HFFc6 (cell line): Measurements from ENCODE around the gene DCP1A. TPM values are rescaled to one million over a fixed set of nuclear protein-coding genes. Genes with fewer than 3 reads are reported as not detected.

Experiments
- DNase-seq: peaks from one replicate; pipeline ENCODE4 v3.0.0-alpha.2; 2018
- H3K27ac Mint-ChIP-seq: 2 replicates; pipeline ENCODE4 v1.8.0; 2020; ENCODE audit warnings: mild to moderate bottlenecking, mixed read lengths
- H3K27me3 Mint-ChIP-seq: 2 replicates; pipeline ENCODE4 v1.8.0; 2021; ENCODE audit warnings: mild to moderate bottlenecking, moderate library complexity, mixed read lengths; ENCODE audit not compliant: insufficient read depth
- H3K36me3 Mint-ChIP-seq: 2 replicates; pipeline ENCODE4 v1.8.0; 2021; ENCODE audit warnings: low read depth, mixed read lengths
- H3K4me1 Mint-ChIP-seq: 2 replicates; pipeline ENCODE4 v1.8.0; 2020; ENCODE audit warnings: low read depth, mixed read lengths
- H3K4me3 Mint-ChIP-seq: 2 replicates; pipeline ENCODE4 v1.8.0; 2020; ENCODE audit warnings: mild to moderate bottlenecking, moderate library complexity, mixed read lengths
- H3K9me3 Mint-ChIP-seq: 2 replicates; pipeline ENCODE4 v1.8.0; 2020; ENCODE audit warnings: mild to moderate bottlenecking, mixed read lengths
- CTCF ChIP-seq: fragments of 200-600 bp; sonication (generic); IDR thresholded peaks from 2 replicates; pipeline ENCODE4 v1.5.0; 2021; ENCODE audit warnings: antibody characterized with exemption, mild to moderate bottlenecking
- total RNA-seq, 6 experiments: library from RNA; stranded (reverse); fragmentation: NEBNext Ultra II Directional; extraction: Animal tissue kit (Norgen Biotek cat#: 25700); gene quantifications; 2 replicates in 1 of 6; 3 replicates in 5 of 6; pipeline ENCODE4 v1.2.3, GENCODE V29; 2021

DCP1A gene
- total RNA-seq, 6 experiments from 2014 or later: 14.9 to 18.8 (median 16.6) TPM

GRCh38 chr3:53243785-53244184 lies 103.6 kb downstream of the DCP1A start:
- peak overlapping the region; percentile 84 for H3K27ac Mint-ChIP-seq
- no peaks in the 10 kb centered on the region for H3K9me3 Mint-ChIP-seq
- H3K36me3 Mint-ChIP-seq: peaks cover 60% of the 10 kb centered on the region
- no peak for DNase-seq
- H3K27me3 Mint-ChIP-seq: peaks cover 4% of the 10 kb centered on the region
- peak overlapping the region; percentile 60; the same call in 1 of the 2 replicates for H3K4me3 Mint-ChIP-seq
- peaks cover 81% of the 10 kb centered on the region for H3K4me1 Mint-ChIP-seq
- TF ChIP-seq CTCF: peak; percentile 27; the same call in 1 of the 2 replicates

- H3K9me3 Mint-ChIP-seq: no peaks in the 10 kb centered on the region
- TF ChIP-seq CTCF: no peak
- peaks cover 4% of the 10 kb centered on the region for H3K27me3 Mint-ChIP-seq
- H3K4me1 Mint-ChIP-seq: peaks cover 81% of the 10 kb centered on the region
- H3K4me3 Mint-ChIP-seq: peak overlapping the region; percentile 60
- peak overlapping the region; percentile 84 for H3K27ac Mint-ChIP-seq
- DNase-seq: peak; percentile 87
- H3K36me3 Mint-ChIP-seq: peaks cover 59% of the 10 kb centered on the region
Measured at GRCh38 chr3:53243165-53243564, 104.2 kb downstream of the DCP1A start.

- Mint-ChIP-seq H3K4me3 (peak overlapping the region; percentile 60; the same call in 1 of the 2 replicates), H3K4me1 (peaks cover 81% of the 10 kb centered on the region), H3K27ac (peak overlapping the region; percentile 84), H3K36me3 (peaks cover 58% of the 10 kb centered on the region), H3K9me3 (no peaks in the 10 kb centered on the region), H3K27me3 (peaks cover 3% of the 10 kb centered on the region)
- no peak for DNase-seq
- TF ChIP-seq CTCF: no peak
Measured at GRCh38 chr3:53242642-53243041, 104.7 kb downstream of the DCP1A start.

GRCh38 chr3:53242155-53242554 lies 105.2 kb downstream of the DCP1A start:
- H3K9me3 Mint-ChIP-seq: no peaks in the 10 kb centered on the region
- peaks cover 84% of the 10 kb centered on the region for H3K4me1 Mint-ChIP-seq
- no peak for DNase-seq
- peak overlapping the region; percentile 84 for H3K27ac Mint-ChIP-seq
- no peak for TF ChIP-seq CTCF
- H3K4me3 Mint-ChIP-seq: no peak overlapping the region
- peaks cover 57% of the 10 kb centered on the region for H3K36me3 Mint-ChIP-seq
- peaks cover 3% of the 10 kb centered on the region; the same call in 1 of the 2 replicates for H3K27me3 Mint-ChIP-seq

- H3K4me1 Mint-ChIP-seq: peaks cover 91% of the 10 kb centered on the region
- no peak for TF ChIP-seq CTCF
- H3K27ac Mint-ChIP-seq: peak overlapping the region; percentile 95
- H3K36me3 Mint-ChIP-seq: peaks cover 56% of the 10 kb centered on the region
- DNase-seq: no peak
- H3K9me3 Mint-ChIP-seq: no peaks in the 10 kb centered on the region
- peaks cover 3% of the 10 kb centered on the region; the same call in 1 of the 2 replicates for H3K27me3 Mint-ChIP-seq
- H3K4me3 Mint-ChIP-seq: no peak overlapping the region
Measured at GRCh38 chr3:53240989-53241972, 106.1 kb downstream of the DCP1A start.
